SU-DHL-6 (cell line): ENCODE data around the gene NRAP.

Experiments used
- EZH2phosphoT487 ChIP-seq: fragments of 200-600 bp; sonication (generic), shearing (Covaris generic); conservative IDR thresholded peaks from 2 replicates; pipeline ENCODE4 v1.6.1; 2018; ENCODE audit warnings: mild to moderate bottlenecking, antibody characterized with exemption, low read length, moderate library complexity, mixed read lengths
- TF ChIP-seq, protein P1 (sequence below): fragments of 200-600 bp; sonication (generic); IDR thresholded peaks from one replicate; pipeline ENCODE4 v1.5.1; 2017; ENCODE audit warnings: antibody characterized with exemption, mild to moderate bottlenecking, low read length, moderate library complexity; ENCODE audit not compliant: insufficient read depth, poor library complexity, severe bottlenecking

DNA sequence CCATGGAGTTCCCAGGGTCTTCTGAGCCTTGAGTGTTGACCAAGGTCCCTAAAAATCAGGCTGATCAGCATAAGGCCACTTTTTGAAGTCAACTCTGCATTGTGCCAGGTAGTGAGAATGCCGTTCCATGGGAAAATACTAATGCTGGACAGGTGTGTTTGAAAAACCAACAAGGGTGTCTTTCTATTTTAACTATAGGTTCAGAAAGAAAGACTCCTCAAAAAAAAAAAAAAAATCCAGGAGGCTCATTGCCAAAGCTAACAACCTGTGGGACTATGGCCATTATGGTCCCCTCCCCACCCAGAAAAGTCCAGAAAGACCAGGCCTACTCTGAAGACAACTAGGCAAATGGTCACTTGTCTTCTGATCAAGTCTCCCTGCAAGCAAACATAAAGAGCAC lies 44.4 kb downstream of the NRAP start:
- TF ChIP-seq, protein P1, sequence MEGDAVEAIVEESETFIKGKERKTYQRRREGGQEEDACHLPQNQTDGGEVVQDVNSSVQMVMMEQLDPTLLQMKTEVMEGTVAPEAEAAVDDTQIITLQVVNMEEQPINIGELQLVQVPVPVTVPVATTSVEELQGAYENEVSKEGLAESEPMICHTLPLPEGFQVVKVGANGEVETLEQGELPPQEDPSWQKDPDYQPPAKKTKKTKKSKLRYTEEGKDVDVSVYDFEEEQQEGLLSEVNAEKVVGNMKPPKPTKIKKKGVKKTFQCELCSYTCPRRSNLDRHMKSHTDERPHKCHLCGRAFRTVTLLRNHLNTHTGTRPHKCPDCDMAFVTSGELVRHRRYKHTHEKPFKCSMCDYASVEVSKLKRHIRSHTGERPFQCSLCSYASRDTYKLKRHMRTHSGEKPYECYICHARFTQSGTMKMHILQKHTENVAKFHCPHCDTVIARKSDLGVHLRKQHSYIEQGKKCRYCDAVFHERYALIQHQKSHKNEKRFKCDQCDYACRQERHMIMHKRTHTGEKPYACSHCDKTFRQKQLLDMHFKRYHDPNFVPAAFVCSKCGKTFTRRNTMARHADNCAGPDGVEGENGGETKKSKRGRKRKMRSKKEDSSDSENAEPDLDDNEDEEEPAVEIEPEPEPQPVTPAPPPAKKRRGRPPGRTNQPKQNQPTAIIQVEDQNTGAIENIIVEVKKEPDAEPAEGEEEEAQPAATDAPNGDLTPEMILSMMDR = no peak
- TF ChIP-seq EZH2phosphoT487 = no peak
